Glomerular visceral epithelial cell (primary cell): ENCODE measurements around the gene C1QTNF12.
"Not testable (repeated sequence)": the region's sequence is repeated elsewhere in the genome, so short reads cannot be mapped to it uniquely, and the experiment has no call there.

Experiments used
- DNase-seq: peaks from one replicate; pipeline ENCODE4 v3.0.0-alpha.2; 2016; ENCODE audit errors: extremely low spot score

Gene C1QTNF12

DNA sequence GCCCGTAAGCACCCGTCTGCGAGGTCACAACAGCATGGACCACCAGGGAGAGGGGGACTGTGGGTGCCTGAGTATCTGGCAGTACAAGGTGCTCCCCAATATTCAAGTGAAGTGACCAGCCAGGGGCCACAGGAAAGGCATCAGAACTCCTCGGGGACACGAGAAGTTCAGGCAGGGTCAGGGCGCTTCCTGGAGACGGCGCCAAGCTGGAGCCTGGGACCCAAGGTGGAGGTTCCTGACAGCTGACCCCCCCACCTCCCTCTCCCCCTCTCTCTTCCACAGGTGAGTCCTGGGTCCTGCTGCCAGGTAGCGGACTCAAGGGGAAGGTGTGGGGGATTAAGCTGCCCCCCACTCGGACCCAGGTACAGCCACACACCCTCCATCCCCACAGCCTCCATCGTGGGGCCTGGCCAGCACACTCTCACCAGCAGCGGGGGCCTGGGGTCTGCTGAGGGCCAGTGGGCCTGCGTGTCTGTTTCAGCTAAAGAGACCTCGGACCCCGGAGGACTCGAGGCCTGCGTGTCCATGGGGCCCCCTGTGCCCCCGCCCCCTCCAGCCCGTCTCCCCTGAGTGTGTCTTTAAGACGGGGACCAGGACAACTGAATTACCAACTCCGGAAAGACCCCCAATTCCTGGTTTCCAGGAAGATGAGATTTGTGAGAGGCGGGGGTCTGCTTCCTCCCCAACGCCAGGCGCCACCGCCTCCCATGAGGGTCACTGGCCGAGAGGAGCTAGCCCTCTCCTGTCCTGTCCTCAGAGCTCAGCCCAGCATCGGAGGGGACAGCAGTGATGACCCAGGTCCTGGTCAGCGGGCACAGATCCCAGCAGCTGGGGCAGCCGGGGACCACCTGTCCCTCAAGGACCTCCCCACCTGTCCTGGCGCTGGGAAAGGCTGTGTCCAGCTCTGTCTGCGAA, 46.3 kb downstream of the C1QTNF12 start:
- no peak for DNase-seq

DNA sequence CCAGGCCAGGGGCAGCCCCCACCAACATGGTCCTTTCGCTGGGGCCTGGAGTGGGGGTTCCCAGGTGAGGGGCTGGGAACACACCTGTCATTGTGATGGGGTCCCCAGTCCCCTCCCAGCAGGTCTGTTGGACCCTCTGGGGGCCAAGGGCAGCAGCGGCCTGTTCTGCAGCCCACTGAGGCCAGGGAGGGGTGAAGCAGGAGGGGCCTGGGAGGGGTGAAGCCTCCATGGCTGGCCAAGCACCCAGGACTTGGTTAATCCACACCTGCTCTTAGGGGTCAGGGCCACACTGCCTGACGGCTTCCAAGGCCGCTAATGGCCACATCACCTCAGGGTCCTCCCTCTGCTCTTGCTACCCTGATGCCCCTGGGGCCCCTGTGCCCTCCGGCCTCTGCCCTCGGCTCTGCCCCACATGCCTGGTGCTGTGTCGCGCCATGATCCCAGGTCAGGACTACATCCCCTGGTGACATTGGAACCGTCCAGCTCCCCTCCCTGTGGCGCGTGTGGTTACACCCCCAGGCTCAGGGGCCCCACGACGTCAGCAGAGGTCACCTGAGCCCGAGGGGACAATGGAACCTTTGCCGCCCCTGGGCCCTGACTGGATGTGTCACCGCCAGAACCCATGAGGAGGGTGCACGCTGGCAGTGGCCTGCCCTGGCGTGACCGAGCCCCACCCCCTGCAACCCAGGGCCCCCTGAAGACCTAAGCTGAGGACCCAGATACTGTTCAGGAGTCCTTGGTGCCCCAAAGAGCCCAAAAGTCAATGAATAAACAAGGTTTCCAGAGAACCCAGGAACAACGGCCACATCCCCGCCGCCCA, 47.2 kb downstream of the C1QTNF12 start:
- no peak for DNase-seq

DNA sequence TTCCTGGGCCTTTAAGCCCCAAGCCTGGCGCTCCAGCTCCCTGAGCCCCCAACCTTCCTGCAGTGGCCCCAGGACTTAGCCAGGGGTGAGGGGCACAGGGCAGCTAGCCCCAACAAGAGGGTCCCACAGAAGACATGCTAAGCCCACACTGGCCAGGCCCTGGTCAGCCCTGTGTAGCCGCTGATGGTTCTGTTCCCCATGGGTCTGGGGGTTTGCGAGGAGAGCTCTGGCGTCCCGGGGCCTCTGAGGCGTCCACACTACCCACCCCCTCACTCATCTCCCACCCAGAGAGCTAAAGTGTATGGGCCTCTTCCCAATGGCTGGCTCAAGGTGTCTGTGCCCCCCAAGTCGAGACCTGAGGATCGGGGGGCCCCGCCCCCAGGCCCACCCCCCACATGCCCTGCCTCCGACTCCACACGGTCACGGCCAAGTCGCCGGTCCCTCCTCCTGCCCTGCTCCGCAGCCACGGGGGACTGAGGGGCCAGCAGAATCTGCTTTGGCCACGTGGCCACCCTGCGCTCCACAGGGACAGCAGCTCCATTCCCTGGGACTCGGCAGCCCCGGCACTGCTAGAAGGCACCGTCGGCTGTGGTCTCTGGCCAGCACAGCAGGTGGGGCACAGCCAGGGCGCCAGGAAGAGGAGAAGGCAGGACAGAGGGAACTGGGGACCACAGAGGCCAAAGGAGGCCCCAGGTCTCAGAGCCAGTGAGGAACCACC, 47.9 kb downstream of the C1QTNF12 start:
- no peak for DNase-seq

DNA sequence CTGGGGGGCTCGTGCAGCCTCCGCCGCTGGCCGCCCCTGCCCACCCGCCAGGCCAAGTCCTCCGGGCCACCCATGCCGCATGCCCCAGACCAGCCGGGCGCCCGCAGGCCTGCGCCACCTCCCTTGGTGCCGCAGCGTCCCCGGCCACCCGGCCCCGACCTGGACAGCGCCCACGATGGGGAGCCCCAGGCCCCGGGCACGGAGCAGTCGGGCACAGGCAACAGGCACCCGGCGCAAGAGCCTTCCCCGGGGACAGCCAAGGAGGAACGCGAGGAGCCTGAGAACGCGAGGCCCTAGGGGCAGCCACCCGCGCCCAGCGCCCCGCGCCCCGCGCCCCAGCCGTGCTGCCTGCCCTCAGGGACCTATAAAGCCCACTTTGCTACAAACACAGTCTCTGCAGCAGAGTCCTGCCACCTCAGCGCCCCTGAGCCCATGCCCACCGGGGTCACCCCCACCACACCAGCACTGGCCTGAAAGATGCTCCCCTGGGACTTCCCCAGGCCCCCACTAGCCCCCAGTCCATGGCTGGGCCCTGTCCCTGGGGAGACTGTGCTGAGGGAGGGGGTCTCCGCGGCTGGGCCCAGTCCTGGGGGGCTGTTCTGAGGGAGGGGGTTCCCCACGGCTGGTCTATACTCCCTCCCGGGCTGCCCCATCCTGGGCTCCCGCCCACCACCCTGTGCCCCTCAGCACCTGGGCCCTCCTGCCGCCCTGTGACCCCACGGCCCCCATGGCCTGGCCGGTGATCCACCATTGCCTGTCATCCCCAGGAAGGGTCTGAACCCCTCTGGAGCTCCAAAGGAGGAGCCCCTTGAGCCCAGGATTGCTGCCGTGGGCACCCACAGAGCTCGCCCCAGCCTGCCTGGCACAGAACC, 48.7 kb downstream of the C1QTNF12 start:
- DNase-seq = no peak

DNA sequence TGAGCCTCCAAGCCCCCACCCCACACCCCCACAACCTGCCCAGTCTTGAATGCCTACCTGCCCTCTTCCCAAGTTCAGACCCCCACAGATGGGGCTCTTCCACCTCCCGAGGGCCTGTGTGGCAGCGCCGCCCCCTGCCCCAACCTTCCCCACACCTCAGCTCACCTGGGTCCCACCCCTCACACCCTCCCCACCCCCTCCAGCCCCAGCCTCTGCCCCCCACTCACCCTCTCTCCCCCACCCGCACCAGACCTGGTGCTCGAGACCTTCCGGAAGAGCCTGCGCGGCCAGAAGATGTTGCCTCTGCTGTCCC, 49.4 kb downstream of the C1QTNF12 start:
- no peak for DNase-seq

DNA sequence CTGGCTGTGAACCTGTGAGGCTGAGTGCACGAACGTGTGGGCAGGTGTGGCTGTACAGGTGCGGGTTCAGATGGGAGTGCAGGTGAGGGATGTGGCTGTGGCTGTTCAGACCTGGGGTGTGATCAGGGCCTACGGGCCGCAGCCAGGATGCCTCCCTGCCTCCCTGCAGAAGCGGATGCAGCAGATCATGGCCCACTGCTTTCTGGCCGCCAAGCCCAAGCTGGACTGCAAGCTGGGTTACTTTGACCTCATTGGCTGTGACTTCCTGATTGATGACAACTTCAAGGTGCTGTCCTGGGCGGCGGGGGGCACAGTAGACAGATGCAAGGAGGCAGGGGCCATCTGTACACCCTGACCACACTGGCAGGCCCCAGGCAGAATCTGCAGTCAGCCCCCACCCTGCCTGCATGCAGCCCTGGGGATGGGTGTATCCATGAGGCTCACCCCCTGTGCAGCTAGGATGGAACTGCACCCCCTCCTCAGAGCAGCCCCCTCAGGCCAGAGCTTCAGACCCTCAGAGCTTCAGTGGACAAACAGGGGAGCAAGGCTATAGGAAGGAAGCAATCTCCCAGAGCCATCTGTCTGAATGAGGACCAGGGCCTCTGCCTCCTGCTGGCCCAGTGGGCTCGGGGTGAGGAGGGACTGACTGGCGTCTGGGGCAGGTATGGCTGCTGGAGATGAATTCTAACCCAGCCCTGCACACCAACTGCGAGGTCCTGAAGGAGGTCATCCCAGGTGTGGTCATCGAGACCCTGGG, 49.9 kb downstream of the C1QTNF12 start:
- DNase-seq = no peak

DNA sequence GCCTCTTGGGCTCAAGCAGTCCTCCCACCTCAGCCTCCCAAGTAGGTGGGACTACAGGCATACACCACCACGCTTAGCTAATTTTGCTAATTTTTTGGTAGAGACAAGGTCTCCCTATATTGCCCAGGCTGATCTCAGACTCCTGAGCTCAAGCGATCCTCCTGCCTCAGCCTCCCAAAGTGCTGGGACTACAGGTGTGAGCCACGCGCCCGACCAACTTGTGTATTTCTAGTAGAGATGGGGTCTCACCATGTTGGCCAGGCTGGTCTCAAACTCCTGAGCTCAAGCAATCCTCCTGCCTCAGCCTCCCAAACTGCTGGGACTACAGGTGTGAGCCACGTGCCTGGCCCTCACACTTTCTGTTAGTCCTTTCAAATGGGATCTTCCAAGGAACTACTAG, 50.8 kb downstream of the C1QTNF12 start:
- DNase-seq = not testable (repeated sequence)

DNA sequence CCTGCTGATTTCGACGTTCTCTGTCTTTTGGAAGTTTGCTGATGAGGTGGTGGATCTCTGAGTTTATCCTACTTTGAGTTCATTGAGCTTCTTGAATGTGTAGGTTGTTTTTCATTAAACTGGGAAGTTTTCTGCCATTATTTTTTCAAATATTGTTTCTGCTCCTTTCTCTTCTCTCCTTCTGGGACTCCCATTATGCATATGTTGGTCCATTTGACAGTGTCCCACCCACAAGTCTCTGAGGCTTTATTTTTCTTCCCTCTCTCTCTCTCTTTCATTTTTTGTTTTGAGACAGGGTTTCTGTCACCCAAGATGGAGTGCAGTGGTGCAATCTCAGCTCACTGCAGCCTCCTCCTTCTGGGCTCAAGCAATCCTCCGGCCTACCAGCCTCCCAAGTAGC, 51.8 kb downstream of the C1QTNF12 start:
- DNase-seq = no peak
